Stimulated activated CD8-positive, alpha-beta memory T cell treated with anti-CD3 and anti-CD28 coated beads, Interleukin-4, amount 100 ng/mL, for 4 hours (primary cell): ENCODE measurements around the gene MTR.

ENCODE experiments used
- DNase-seq, 2 donors: peaks; one replicate each; pipeline ENCODE4 v3.0.0-alpha.2; 2020; ENCODE audit warnings: low read depth in 2 of 2, low spot score in 1 of 2

The MTR gene

DNA sequence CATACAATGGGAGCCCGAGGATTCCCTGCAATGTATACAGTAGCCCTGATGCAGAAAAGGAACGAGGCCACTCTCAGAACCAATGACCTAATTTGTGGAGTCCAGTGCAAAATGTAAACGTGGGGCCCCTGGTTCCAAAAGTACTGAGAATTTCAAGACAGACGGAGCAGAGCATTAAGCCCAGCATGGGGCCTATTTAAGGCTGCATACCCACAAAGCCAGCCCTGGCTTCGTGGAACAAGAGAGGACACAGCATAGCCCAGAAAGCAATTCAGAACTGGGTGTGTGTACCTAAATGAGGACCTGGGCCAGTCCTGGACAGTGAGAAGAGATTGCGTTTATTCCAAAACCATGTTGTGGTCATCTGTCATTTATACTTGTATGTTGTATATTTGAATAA is 153.9 kb downstream of the MTR start:
- DNase-seq, result no peak

DNA sequence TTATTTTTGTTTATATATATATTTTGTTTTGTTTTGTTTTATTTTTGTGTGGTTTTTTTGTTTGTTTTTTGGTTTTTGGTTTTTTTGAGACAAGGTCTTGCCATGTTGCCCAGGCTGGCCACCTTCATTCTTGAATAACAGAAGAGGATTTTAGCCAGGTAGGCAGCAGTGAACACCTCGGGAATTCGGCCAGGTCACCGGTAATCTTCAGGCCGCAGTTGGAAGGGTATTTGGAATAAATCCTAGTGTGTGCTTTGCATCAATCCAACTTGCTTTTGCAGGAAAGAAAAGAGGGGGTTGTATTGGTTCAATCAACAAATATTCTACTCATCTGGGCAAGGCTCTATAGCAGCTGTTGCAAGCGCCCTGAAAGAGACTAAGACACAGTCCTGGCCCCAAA is 155.3 kb downstream of the MTR start:
- no peak for DNase-seq

DNA sequence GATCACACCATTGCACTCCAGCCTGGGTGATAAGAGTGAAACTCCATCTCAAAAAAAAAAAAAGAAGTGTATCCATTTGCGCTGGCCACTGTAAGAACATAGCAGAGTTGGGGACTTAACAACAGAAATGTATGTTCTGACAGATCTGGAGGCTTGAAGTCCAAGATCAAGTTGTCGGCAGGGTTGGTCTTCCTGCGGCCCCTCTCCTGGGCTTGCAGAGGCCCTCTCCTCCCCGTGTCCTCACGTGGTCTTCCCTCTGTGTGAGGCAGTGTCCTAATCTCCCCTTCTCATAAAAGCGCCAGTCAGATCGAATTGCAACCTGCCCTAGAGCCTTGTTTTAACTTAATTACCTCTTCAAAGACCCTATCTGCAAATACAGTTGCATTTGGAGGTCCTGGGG is 156.6 kb downstream of the MTR start:
- DNase-seq, result no peak

DNA sequence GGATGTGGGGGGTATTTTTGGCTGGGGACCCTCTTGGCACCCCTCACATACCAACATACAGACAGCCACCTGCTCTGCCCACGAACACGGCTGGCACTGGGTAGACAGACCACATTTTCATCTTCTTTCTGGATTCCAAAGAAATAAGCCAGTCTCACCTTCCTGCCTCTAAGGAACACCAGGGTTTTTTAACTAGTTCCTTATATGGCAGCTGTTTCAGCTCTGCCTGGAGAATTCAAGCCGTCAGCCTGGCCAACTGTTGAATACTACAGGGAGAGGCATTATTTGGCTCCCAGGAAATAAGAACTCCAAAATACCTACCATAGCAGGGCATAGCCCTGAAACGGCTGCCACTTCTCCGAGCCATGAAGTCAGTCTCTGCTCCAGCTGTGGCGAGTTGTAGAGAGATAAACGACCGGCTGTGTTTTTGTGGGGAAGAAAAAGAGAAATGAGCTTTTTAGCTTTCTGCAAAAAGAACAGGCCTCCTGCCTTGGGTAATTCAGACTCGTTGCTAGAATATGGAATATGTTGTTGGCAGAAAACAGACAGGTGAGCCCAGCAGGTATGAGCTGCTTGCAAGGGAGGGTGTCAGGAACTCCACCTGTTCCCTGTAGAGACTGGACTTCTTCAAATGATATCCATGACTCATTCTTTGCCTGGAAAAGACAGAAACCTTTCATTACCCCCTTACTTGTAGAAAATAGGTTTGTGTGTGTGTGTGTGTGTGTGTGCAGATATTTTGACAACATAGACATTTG is 157.3 kb downstream of the MTR start:
- no peak for DNase-seq

DNA sequence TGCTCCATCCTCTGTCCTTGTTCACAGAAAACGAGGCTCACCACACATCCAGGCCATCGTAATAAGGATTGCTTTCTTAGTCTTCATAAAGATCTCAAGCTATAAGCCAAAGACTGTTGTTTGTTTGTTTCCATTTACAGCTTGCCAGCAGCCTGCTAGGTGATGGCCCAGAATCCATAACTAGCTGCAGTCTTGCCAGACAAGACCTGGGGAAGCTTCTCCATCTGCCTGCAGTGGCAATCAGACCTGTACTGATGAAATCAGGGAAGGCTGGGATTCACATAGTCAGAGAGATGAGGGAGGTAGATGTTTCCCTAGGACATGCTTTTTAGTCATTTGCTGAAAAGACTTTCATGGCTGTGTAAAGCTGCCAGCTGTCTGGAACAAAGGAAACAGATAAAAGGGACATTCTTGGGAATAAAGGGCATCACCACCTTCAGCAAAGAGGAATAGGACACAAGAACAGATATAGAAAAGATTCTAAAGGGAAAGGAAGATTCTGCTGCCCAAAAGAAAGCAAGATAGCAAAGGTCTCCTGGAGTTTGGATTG is 158.1 kb downstream of the MTR start:
- DNase-seq, result no peak
